Measurements from ENCODE around the gene MAML3. TPM values are rescaled to one million over a fixed set of nuclear protein-coding genes. Genes with fewer than 3 reads are reported as not detected.

MAML3 gene
- polyA plus RNA-seq, 3 donors = 16.4 to 16.8 (median 16.8) TPM

DNA sequence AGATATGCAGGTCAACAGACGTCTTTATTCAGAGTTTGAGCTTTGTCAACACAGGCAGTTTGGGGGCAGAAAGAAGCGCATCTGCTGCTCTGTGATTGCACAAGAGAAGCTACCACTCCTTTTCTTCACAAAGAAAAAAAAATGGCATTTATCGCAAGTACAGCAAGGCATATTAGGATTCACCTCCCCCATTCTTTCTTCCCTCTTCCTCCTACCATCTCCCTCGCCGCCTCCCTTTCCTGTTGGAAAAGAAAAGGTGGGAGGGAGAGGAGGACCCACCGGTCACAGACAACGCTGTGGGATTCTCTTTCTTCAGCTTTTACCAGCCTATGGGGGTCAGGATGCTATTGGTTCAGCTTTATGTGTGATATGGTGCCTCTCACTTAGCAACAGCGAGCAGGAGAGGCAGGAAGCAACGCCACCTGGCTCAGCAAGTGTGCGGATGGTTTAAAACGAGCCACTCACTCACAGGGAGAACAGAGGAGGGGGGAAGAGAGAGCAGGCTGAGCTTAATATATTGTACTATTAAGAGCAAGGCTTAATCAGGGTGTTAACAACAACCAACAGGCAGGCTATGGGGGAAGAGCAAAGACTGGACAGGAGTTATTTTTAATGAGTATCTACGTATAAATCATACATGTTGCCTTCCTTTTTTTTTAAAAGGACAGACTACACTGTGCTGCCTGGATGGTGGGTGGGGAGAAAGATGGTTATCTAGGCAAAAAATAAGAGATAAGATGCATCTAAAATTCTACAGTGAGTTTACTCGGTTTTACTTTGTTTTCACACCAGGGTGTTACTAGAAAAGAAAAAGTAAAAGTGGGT is 104.7 kb downstream of the MAML3 start:
- DNase-seq (ENCODE audit: low read depth in 3 of 3, low spot score in 2 of 3) = peak in 2 of 3 donors; percentile 57 to 63

GRCh38 chr4:140048419-140048995 is 105.5 kb downstream of the MAML3 start:
- no peak for DNase-seq (ENCODE audit: low read depth in 3 of 3, low spot score in 2 of 3)

- DNase-seq (ENCODE audit: low read depth in 3 of 3, low spot score in 2 of 3) = no peak
Measured at GRCh38 chr4:140047786-140048185, 106.2 kb downstream of the MAML3 start.

- DNase-seq (ENCODE audit: low read depth in 3 of 3, low spot score in 2 of 3) = no peak
Measured at GRCh38 chr4:140047017-140047640, 106.9 kb downstream of the MAML3 start.

- DNase-seq (ENCODE audit: low read depth in 3 of 3, low spot score in 2 of 3) = no peak
Measured at GRCh38 chr4:140046543-140046942, 107.4 kb downstream of the MAML3 start.

DNA sequence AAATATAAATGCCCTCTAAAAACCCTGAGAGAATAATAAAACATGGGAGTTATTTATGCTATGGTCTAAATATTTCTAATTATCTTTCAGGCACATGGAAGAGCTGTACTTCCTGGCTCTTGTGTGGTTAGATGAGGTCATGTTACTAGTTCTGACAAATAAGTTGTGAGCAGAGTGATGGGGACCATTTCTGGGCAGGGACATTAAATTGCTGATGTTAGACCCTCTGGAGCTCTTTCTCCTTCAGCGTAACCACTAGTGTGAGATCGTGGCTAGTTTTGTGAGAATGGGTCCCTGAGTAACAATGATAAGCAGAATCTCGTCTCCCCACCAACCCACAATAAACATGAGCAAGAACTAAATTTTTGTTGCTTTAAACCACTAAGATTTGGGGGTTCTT is 108.0 kb downstream of the MAML3 start:
- no peak for DNase-seq (ENCODE audit: low read depth in 3 of 3, low spot score in 2 of 3)

GRCh38 chr4:140044337-140044902 is 109.6 kb downstream of the MAML3 start:
- no peak for DNase-seq (ENCODE audit: low read depth in 3 of 3, low spot score in 2 of 3)

DNA sequence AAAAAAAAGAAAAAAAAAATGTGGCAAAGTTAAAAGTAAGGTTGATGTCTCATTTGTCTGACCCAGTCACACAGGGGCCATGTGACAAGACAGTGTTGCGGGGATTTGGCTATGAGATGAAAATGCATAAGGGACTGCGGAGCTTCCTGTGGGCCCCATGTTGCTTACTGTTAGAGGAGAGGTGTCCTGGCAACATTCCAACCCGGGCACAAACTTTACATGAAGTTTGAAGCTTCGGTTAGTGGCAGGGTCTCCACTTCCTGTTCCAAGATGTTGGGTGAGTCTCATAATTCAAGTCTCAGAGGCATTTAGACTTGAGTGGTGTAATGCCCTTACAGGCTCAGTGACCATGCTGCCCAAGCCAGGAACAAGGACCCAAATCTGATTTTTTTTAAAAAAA is 111.3 kb downstream of the MAML3 start:
- DNase-seq (ENCODE audit: low read depth in 3 of 3, low spot score in 2 of 3) = no peak

DNA sequence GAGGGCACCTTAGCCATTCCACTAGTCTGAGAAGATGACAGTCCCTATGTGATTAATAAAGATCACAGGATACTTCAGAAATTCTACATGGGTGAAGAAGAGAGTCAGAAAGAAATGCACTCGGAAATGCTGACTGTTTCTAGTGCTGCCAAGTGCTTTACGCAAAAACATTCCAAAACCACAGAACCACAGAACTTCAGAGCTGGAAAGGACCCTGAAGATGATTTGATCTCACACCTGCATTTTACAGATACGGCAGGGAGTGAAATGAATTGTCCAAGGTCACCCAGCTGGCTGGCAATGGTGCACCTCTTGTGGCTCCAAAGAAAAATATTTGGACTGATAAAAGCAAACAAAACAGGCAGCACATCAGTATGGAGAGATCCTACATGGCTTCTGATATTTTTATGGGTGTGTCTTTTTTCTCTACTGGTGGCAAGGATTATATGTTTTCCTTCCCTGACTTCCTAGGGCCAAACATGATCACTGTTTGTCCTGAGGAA is 115.9 kb downstream of the MAML3 start:
- DNase-seq (ENCODE audit: low read depth in 3 of 3, low spot score in 2 of 3) = no peak

DNA sequence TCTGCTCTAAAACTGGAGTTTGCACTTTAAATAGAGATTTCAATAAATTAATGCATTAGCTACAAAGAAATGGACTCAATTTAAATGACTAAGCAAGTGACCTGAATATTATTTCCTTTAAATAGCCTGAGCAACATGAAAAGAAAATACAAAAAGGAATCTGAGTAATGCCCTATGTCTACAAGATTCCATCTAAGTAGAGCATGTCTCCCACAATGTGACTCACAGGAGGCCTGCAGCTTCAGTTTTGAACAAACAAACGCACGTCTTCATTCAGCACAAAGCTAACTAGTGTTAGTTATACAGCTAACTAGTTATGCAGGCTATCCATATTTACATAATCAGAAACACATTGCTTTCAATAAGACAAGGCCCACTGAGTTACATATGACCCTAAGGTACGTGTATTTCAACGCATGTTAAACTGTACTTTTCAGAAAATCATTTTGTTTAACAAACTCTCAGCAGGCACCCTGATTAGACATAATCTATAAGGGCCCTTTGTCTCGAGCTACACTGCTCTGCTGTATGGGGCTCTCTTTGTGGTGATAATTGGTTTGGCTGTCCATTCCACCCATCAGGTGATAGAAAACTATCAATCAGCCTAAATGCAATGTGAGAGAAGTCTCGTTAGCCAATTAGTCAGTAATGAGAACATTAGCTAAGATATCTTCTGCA is 116.5 kb downstream of the MAML3 start:
- no peak for DNase-seq (ENCODE audit: low read depth in 3 of 3, low spot score in 2 of 3)

DNA sequence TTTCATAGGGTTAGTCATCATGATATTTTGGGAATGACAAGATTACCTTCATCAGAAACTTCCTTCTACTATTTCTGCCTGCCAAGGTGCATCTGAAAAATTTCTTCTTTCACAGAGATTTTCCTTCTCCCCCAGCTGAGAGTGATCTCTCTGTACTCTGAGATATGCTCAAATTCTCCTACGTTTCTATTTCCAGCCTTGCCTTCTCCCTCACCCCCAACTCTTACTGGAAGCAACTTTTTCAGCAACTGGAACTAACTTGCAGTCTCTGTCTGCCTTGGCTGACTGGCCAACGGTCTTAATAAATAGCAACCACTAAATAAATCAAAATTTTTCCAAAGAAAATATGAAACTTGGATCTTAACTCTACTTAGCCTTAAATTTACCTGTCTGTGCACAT is 122.3 kb downstream of the MAML3 start:
- no peak for DNase-seq (ENCODE audit: low read depth in 3 of 3, low spot score in 2 of 3)

GRCh38 chr4:140031061-140031460 is 122.9 kb downstream of the MAML3 start:
- no peak for DNase-seq (ENCODE audit: low read depth in 3 of 3, low spot score in 2 of 3)

- no peak for DNase-seq (ENCODE audit: low read depth in 3 of 3, low spot score in 2 of 3)
Measured at GRCh38 chr4:140028676-140029517, 125.1 kb downstream of the MAML3 start.

DNA sequence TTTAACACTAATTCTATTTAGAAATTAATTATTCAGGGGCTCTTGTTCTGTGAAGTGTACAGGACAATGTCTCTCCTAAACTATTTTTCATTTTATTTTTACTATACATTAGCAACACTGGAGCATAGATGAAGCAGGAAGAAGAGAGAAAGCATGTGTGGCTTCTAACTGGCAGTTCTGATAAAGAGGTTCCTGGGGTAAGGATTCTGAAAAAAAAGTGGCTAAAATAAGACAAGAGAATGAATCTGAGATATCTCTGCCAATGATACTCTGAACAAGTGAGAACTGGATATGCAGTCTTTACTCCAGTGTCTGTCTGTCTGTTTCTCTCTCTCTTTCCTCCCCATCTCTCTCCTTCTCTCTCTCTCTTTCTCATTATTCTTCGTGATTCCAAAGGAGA is 125.9 kb downstream of the MAML3 start:
- DNase-seq (ENCODE audit: low read depth in 3 of 3, low spot score in 2 of 3) = no peak

GRCh38 chr4:140027101-140027500 is 126.9 kb downstream of the MAML3 start:
- no peak for DNase-seq (ENCODE audit: low read depth in 3 of 3, low spot score in 2 of 3)

DNA sequence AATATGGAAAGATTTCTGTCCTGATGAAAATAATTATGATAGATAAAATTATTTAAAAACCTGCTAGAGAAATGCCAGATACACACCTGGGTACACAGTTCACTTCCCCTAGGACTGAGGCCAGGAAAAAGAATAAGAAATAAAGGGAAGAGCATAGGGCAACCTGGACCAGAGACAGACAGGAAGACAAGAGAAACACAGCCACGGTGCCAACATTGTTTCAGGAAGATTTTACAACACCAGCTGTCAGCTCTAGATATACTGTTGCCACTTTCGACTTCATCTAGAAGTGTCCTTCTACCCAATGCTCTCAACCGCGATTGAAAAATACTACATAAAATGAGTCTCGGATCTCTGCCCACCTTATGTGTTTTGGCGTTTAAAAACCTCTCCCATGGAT is 128.5 kb downstream of the MAML3 start:
- DNase-seq (ENCODE audit: low read depth in 3 of 3, low spot score in 2 of 3) = no peak

- no peak for DNase-seq (ENCODE audit: low read depth in 3 of 3, low spot score in 2 of 3)
Measured at GRCh38 chr4:140020457-140021361, 133.3 kb downstream of the MAML3 start.

DNA sequence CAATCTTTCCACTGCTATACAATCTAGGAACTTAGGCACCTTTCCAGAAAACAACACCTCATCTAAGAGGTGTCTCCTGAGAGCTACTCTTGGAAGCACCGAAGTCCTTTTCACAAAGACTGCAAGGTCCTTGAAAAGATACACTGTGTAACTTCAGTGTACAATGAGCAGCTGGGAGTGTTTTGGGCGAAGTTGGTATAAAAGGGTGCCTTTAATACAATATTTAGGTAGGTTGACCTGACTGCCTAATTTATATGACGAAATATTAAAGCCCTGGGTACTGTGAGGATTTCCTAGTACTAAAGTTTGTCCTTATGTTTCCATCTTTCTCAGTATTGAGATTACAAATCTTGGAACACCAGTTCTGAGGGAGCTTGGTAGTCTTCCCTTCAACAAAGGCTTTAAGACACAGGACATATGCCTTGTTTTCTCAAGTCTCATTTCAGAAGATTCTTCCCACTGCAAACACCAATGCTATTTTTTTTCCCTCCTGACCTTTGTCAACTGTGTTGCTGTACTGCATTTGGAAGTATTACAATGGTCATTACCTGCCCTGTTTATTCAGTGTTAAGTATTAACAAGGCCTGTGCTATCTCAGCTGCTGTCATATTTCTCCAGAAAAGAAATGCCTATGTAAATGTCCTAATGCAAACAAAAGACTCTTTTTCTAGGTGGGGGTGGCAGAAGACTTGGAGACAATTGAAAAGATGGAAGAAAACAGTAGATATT is 134.2 kb downstream of the MAML3 start:
- DNase-seq (ENCODE audit: low read depth in 3 of 3, low spot score in 2 of 3) = no peak
